ENCODE data around the gene ARFGAP3.

- no peak for TF ChIP-seq POLR2AphosphoS5 (IDR thresholded peaks at IDR 0.05)
- no peak for TF ChIP-seq CTCF (IDR thresholded peaks at IDR 0.05)
- no peak for TF ChIP-seq POLR2A (IDR thresholded peaks at IDR 0.05)
- TF ChIP-seq EP300 (IDR thresholded peaks at IDR 0.05): no peak
Observed at GRCh38 chr22:42792909-42793847, 63.9 kb downstream of the ARFGAP3 start.

Data from sigmoid colon (tissue), 4 donors.